Kidney (tissue), 14 donors: ENCODE data around the gene EPHB3. TPM values are rescaled to one million over a fixed set of nuclear protein-coding genes. Genes with fewer than 3 reads are reported as not detected.

Experiments
- DNase-seq, 5 donors: peaks; one replicate each; pipeline ENCODE4 v3.0.0-alpha.2; 2013 to 2020
- FAIRE-seq: peaks from 2 replicates; lab custom pipeline; 2012; peaks lifted over from hg19 to GRCh38; lab: Jason Lieb, UNC
- H3K27ac ChIP-seq, 2 donors: one replicate each; pipeline ENCODE4 v1.7.0; 2013; ENCODE audit warnings: low read depth in 2 of 2, low read length in 2 of 2, inconsistent platforms in 1 of 2
- H3K27me3 ChIP-seq: one replicate; pipeline ENCODE4 v1.7.1; 2013; ENCODE audit warnings: low read length, inconsistent platforms; ENCODE audit not compliant: control insufficient read depth, insufficient read depth
- H3K36me3 ChIP-seq, 3 donors: one replicate each; pipeline versions ENCODE4 v1.7.0 to v1.7.1; 2013; ENCODE audit warnings: low read length in 3 of 3, control low read depth in 1 of 3, inconsistent platforms in 1 of 3; ENCODE audit not compliant: insufficient read depth in 3 of 3, control insufficient read depth in 2 of 3
- H3K4me1 ChIP-seq, 3 donors: one replicate each; pipeline versions ENCODE4 v1.7.0 to v1.7.1; 2013; ENCODE audit warnings: low read length in 3 of 3, inconsistent platforms in 1 of 3, low read depth in 1 of 3; ENCODE audit not compliant: control insufficient read depth in 2 of 3, insufficient read depth in 2 of 3
- H3K4me3 ChIP-seq, 3 donors: one replicate each; pipeline versions ENCODE4 v1.7.0 to v1.8.1; 2013; ENCODE audit warnings: low read length in 3 of 3, control low read depth in 1 of 3, inconsistent platforms in 1 of 3
- H3K9ac ChIP-seq, 3 donors: one replicate each; pipeline versions ENCODE4 v1.7.0 to v1.7.1; 2013; ENCODE audit warnings: low read length in 3 of 3, control low read depth in 1 of 3, inconsistent platforms in 1 of 3
- H3K9me3 ChIP-seq, 3 donors: one replicate each; pipeline versions ENCODE4 v1.7.0 to v1.7.1; 2013; ENCODE audit warnings: low read length in 3 of 3, control low read depth in 1 of 3, inconsistent platforms in 1 of 3; ENCODE audit not compliant: control insufficient read depth in 2 of 3, insufficient read depth in 1 of 3
- intact Hi-C: fragments of 100-400 bp; cut with DNase I; formaldehyde crosslinking; loops from one replicate; pipeline ENCODE4 v1.11.1; 2022
- polyA plus RNA-seq: library from polyadenylated mRNA; stranded (reverse); fragments of 350-450 nt; fragmentation: Illumina TruSeq; extraction: RNeasy Lipid Tissue Mini Kit (QIAGEN cat#74804); gene quantifications from one replicate; pipeline ENCODE4 v1.2.3, GENCODE V29; 2014; ENCODE audit warnings: low read depth, low replicate concordance; ENCODE audit not compliant: insufficient read depth
- total RNA-seq: library from RNA; stranded (reverse); fragmentation: NEBNext Ultra II Directional; extraction: Animal tissue kit (Norgen Biotek cat#: 25700); gene quantifications from one replicate; pipeline ENCODE4 v1.2.1, GENCODE V29; 2021
- TF ChIP-seq, protein P1 (sequence below): IDR thresholded peaks from 3 replicates; pipeline ENCODE4 v1.5.1; 2012; ENCODE audit warnings: mild to moderate bottlenecking, moderate library complexity, borderline replicate concordance; ENCODE audit not compliant: insufficient read depth; ENCODE audit errors: extremely low read depth
- donor health status: control.
- donor health status: control.
- donor health status: control.
- donor health status: control.
- donor health status: control.
- donor health status: DM: yes; HTN: yes; CAD: no.
- donor health status: Normal renal cell carcinoma (clear cell type).

The EPHB3 gene
- total and polyA plus RNA-seq, 2 donors from 2014 or later = 1.4 to 3.8 TPM

DNA sequence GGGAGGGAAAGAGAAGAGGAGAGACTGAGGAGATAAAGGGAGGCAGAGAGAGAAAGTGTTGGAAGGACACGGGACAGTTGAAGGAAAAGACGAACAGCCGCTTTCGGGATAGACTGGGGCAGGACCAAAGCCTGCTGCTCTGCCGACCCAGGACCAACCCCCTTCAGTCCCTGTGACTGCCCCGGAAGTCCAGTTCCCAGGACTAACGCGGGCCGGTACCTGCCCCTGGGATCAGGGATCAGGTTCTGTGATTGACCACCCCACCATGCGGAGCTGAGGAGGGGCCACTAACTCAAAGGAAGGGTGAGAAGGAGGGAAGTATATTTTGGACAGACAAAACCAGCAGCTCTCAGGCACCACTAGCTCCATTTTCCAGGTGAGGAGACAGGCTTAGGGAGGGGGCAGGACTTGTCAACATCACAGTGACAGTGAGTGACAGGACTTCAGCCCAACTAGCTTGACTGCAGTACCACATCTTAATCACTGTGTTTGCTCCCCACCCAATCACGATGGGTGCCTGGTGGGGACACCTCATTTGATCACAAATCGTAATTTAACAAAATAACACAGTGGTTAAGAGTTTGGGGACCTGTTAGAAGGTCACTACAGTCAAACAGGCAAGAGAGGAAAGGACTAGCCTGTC is 9.8 kb upstream of the EPHB3 start:
- TF ChIP-seq, protein P1, sequence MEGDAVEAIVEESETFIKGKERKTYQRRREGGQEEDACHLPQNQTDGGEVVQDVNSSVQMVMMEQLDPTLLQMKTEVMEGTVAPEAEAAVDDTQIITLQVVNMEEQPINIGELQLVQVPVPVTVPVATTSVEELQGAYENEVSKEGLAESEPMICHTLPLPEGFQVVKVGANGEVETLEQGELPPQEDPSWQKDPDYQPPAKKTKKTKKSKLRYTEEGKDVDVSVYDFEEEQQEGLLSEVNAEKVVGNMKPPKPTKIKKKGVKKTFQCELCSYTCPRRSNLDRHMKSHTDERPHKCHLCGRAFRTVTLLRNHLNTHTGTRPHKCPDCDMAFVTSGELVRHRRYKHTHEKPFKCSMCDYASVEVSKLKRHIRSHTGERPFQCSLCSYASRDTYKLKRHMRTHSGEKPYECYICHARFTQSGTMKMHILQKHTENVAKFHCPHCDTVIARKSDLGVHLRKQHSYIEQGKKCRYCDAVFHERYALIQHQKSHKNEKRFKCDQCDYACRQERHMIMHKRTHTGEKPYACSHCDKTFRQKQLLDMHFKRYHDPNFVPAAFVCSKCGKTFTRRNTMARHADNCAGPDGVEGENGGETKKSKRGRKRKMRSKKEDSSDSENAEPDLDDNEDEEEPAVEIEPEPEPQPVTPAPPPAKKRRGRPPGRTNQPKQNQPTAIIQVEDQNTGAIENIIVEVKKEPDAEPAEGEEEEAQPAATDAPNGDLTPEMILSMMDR = no peak
- Histone ChIP-seq H3K9ac (no peak overlapping the region), H3K36me3 (no peaks in the 10 kb centered on the region), H3K4me3 (no peak overlapping the region), H3K4me1 (no peaks in the 10 kb centered on the region), H3K9me3 (no peaks in the 10 kb centered on the region), H3K27ac (no peak overlapping the region), H3K27me3 (no peaks in the 10 kb centered on the region)
- intact Hi-C loops = no loop called here
- DNase-seq = no peak
- no peak for FAIRE-seq

GRCh38 chr3:184552296-184552695 is 9.3 kb upstream of the EPHB3 start:
- TF ChIP-seq, protein P1 = no peak
- intact Hi-C loops = no loop called here

DNA sequence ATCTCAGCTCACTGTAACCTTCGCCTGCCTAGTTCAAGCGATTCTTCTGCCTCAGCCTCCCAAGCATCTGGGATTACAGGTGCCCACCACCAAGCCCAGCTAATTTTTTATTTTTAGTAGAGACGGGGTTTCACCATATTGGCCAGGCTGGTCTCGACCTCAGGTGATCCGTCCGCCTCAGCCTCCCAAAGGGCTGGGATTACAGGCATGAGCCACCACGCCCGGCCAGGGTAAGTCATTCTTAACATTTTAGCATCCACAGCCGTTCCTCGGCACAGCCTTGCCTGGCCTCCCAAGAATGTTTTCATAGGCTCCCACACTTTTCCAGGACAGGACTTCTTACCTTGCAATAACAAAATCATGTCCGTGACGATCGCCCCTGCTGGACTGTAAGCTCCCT is 8.7 kb upstream of the EPHB3 start:
- Histone ChIP-seq H3K27ac (no peak overlapping the region), H3K9ac (no peak overlapping the region), H3K36me3 (no peaks in the 10 kb centered on the region), H3K4me3 (no peak overlapping the region), H3K27me3 (no peaks in the 10 kb centered on the region), H3K9me3 (no peaks in the 10 kb centered on the region), H3K4me1 (no peaks in the 10 kb centered on the region)
- FAIRE-seq = no peak
- TF ChIP-seq, protein P1 = no peak
- DNase-seq = no peak
- intact Hi-C loops = no loop called here

More at GRCh38 chr3:184552296-184552695, 9.3 kb upstream of the EPHB3 start:
- Histone ChIP-seq H3K36me3 (no peaks in the 10 kb centered on the region), H3K27ac (no peak overlapping the region), H3K4me1 (no peaks in the 10 kb centered on the region), H3K9me3 (no peaks in the 10 kb centered on the region), H3K4me3 (no peak overlapping the region), H3K9ac (no peak overlapping the region), H3K27me3 (no peaks in the 10 kb centered on the region)
- FAIRE-seq = no peak
- no peak for DNase-seq

DNA sequence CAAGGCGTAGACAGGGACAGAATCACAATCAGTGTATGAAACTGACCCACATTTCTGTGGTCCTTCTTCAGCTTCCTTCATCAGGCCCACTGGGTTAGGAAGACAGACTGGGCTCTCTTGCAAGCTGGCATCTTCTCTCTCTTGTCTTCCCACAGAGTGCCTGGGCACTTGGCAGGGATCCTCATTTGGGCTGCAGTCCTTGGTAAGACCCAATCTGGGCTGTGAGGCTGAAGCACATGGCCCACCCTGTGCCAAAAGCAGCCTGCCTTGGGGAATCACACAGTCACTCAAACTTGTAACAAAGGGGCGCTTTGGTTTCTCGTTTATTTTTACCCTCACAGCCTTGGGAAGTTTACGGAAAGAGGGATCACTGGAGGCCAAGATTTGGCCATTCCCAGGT is 8.2 kb upstream of the EPHB3 start:
- Histone ChIP-seq H3K36me3 (no peaks in the 10 kb centered on the region), H3K9ac (no peak overlapping the region), H3K4me3 (no peak overlapping the region), H3K27me3 (no peaks in the 10 kb centered on the region), H3K4me1 (no peaks in the 10 kb centered on the region), H3K9me3 (no peaks in the 10 kb centered on the region), H3K27ac (no peak overlapping the region)
- TF ChIP-seq, protein P1 = no peak
- intact Hi-C loops = no loop called here
- FAIRE-seq = no peak
- DNase-seq = no peak
